Mononuclear cell (primary cell): ENCODE results near the gene SSC4D. TPM values are rescaled to one million over a fixed set of nuclear protein-coding genes. Genes with fewer than 3 reads are reported as not detected.

Source experiments
- H3K27me3 ChIP-seq: 2 replicates; pipeline ENCODE4 v1.6.0; 2011; ENCODE audit warnings: low read length, control low read depth; ENCODE audit not compliant: insufficient read depth
- H3K4me1 ChIP-seq: 2 replicates; pipeline ENCODE4 v1.5.1; 2011; ENCODE audit warnings: mild to moderate bottlenecking, low read length, control low read depth; ENCODE audit not compliant: insufficient read depth
- H3K4me3 ChIP-seq: 2 replicates; pipeline ENCODE4 v1.5.1; 2011; ENCODE audit warnings: mild to moderate bottlenecking, low read length, moderate library complexity
- H3K9me3 ChIP-seq: 2 replicates; pipeline ENCODE4 v1.5.1; 2011; ENCODE audit warnings: low read depth, mild to moderate bottlenecking, control low read depth, low read length
- total RNA-seq: library from RNA; depleted of rRNA; stranded (reverse); fragments of >200 nt; gene quantifications from one replicate; pipeline ENCODE4 v1.2.3, GENCODE V29; 2012

The SSC4D gene
- total RNA-seq, 1 donor = not detected

GRCh38 chr7:76356115-76356514 is 53.4 kb downstream of the SSC4D start:
- peaks cover 64% of the 10 kb centered on the region for H3K4me1 ChIP-seq
- no peaks in the 10 kb centered on the region for H3K9me3 ChIP-seq
- H3K27me3 ChIP-seq = no peaks in the 10 kb centered on the region
- no peak overlapping the region for H3K4me3 ChIP-seq

DNA sequence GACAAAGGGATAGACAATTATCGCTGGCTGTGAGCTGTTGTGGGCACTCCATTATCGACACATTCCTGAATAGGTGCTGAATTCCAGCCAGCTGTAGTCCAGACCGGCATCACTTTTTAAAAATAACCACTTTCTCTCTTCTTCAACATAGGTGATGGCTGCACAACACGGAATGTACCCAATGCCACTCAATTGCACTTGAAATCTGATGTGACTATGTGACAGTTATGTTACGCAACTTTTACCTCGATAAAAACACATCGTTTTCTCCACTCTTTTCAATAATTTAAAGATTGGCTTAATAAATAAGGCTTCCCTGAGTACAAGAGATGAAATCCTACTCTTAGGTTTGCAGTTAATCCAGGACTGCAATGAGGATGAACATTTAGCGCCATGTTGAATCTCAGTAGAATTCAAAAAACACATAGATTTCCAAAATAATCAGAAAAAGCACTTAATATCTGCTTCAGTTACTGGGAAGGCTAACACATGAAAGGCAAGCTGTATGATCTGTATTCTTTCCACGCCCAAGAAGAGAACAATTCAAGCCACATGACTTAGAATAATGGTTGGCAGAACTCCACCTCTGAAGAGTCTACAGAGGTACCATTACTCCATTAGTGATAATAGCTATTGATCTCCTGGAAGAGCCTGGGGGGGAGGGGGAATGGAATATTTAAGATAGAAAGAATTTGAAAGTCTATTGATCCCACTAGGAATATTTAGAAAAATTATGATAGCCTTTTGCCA is 54.3 kb downstream of the SSC4D start:
- Histone ChIP-seq H3K9me3 (no peaks in the 10 kb centered on the region), H3K4me3 (no peak overlapping the region), H3K27me3 (no peaks in the 10 kb centered on the region), H3K4me1 (peaks cover 54% of the 10 kb centered on the region)

DNA sequence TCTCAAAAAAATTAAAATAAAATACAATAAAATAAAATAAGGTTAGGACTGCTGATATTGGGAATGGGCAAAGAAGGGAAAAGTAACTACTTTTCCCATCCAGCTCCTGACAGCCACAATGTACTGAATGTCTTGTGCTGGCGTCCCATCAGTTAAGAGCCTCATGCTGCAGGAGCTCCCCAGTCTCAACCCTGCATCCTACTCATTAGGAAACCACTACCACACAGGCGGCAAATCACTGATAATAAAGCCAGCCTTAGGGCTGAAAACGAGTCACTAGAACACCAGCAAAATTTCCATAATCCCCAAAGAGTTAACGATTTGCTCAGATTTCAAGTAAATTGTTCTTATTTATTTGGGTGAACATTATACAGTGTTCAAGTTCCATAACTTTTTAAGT is 55.0 kb downstream of the SSC4D start:
- Histone ChIP-seq H3K4me1 (peaks cover 48% of the 10 kb centered on the region), H3K27me3 (no peaks in the 10 kb centered on the region), H3K4me3 (no peak overlapping the region), H3K9me3 (no peaks in the 10 kb centered on the region)

DNA sequence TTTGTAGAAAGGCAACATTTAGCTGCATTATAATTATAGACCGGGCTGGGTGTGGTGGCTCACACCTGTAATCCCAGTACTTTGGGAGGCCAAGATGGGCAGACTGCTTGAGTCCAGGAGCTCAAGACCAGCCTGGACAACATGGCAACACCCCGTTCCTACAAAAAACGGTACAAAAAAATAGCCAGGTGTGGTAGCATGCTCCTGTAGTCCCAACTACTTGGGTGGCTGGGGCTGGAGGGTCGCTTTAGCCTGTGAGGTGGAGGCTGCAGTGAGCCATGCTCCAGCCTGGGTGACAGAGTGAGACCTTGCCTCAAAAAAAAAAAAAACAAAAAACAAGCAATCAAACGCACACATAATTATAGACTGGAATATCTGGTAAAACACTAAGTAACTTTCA is 55.8 kb downstream of the SSC4D start:
- Histone ChIP-seq H3K4me1 (peaks cover 46% of the 10 kb centered on the region), H3K4me3 (no peak overlapping the region), H3K27me3 (no peaks in the 10 kb centered on the region), H3K9me3 (no peaks in the 10 kb centered on the region)

DNA sequence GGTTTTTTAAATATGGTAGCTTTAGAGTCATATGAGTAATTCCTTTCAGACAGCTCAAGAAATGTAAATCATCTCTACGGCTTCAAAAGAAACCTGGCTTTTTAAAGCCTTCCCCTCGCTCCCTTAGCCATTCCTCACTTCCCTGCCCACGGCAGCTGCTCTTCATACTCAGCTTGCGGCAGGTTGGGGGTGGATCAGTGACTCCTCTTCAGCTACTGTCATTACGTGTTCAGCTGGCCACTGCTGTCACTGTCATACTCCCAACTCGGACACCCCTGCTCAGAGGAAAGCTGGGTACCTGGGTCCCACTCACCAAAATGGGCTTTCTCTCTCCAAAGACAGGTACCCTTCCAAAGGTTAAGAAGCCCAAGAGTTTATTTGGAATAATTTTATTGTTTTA is 57.3 kb downstream of the SSC4D start:
- no peaks in the 10 kb centered on the region for H3K27me3 ChIP-seq
- H3K4me3 ChIP-seq = no peak overlapping the region
- no peaks in the 10 kb centered on the region for H3K9me3 ChIP-seq
- peaks cover 42% of the 10 kb centered on the region for H3K4me1 ChIP-seq

DNA sequence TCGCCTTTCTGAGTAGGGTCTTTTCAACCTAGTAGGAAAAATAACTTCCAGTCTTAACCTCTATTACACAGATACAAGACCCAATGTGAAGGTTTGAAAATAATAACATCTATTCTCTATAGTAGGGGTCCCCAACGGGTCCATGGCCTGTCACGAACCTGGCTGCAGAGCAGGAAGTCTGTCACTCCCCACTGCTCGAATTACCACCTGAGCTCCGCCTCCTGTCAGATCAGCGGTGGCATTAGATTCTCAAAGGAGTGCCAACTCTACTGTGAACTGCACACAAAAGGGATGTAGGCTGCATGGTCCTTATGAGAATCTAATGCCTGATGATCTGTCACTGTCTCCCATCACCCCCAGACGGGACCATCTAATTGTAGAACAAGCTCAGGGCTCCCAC is 58.1 kb downstream of the SSC4D start:
- Histone ChIP-seq H3K4me1 (peaks cover 43% of the 10 kb centered on the region), H3K27me3 (no peaks in the 10 kb centered on the region), H3K9me3 (no peaks in the 10 kb centered on the region), H3K4me3 (no peak overlapping the region)

- H3K4me3 ChIP-seq = no peak overlapping the region
- peaks cover 31% of the 10 kb centered on the region for H3K4me1 ChIP-seq
- H3K27me3 ChIP-seq = no peaks in the 10 kb centered on the region
- H3K9me3 ChIP-seq = no peaks in the 10 kb centered on the region
These were observed 60.1 kb downstream of the SSC4D start for GRCh38 chr7:76349313-76349885.

GRCh38 chr7:76347710-76348109 is 61.8 kb downstream of the SSC4D start:
- Histone ChIP-seq H3K9me3 (no peaks in the 10 kb centered on the region), H3K4me1 (peaks cover 18% of the 10 kb centered on the region), H3K27me3 (no peaks in the 10 kb centered on the region), H3K4me3 (no peak overlapping the region)

GRCh38 chr7:76346778-76347177 is 62.7 kb downstream of the SSC4D start:
- H3K27me3 ChIP-seq = no peaks in the 10 kb centered on the region
- no peaks in the 10 kb centered on the region for H3K9me3 ChIP-seq
- no peak overlapping the region for H3K4me3 ChIP-seq
- H3K4me1 ChIP-seq = peaks cover 16% of the 10 kb centered on the region

- peaks cover 14% of the 10 kb centered on the region for H3K4me1 ChIP-seq
- no peaks in the 10 kb centered on the region for H3K9me3 ChIP-seq
- no peaks in the 10 kb centered on the region for H3K27me3 ChIP-seq
- no peak overlapping the region for H3K4me3 ChIP-seq
These were observed 63.4 kb downstream of the SSC4D start for GRCh38 chr7:76346097-76346496.

- no peak overlapping the region for H3K4me3 ChIP-seq
- H3K27me3 ChIP-seq = no peaks in the 10 kb centered on the region
- H3K4me1 ChIP-seq = peaks cover 18% of the 10 kb centered on the region
- no peaks in the 10 kb centered on the region for H3K9me3 ChIP-seq
These were observed 65.6 kb downstream of the SSC4D start for GRCh38 chr7:76343931-76344321.

GRCh38 chr7:76343294-76343930 is 66.1 kb downstream of the SSC4D start:
- Histone ChIP-seq H3K4me3 (no peak overlapping the region), H3K27me3 (no peaks in the 10 kb centered on the region), H3K4me1 (peaks cover 22% of the 10 kb centered on the region), H3K9me3 (no peaks in the 10 kb centered on the region)

DNA sequence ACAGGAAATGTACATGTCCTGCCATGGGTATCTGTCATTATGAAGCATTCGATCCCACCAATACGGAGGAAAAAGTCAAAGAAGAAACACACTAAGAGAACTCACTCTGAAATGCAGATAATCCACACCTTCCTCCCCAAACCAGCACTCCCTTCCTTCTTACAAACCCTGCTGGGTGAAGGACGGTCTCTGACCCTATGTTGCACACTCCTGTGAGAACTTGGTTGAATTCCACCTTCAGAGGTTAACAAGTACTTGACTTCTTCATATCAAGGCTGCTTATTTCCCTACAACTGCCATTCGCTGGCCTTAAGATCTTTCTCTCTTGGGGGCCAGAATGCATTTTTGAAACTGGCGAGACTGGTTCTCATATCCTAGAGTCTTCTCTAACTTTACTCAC is 67.3 kb downstream of the SSC4D start:
- Histone ChIP-seq H3K9me3 (no peaks in the 10 kb centered on the region), H3K27me3 (no peaks in the 10 kb centered on the region), H3K4me3 (no peak overlapping the region), H3K4me1 (peaks cover 21% of the 10 kb centered on the region)

GRCh38 chr7:76340617-76341131 is 68.8 kb downstream of the SSC4D start:
- H3K27me3 ChIP-seq = no peaks in the 10 kb centered on the region
- peaks cover 9% of the 10 kb centered on the region for H3K4me1 ChIP-seq
- H3K9me3 ChIP-seq = no peaks in the 10 kb centered on the region
- no peak overlapping the region for H3K4me3 ChIP-seq
